RWPE2 (cell line): ENCODE data around the gene C6orf58.
"Not testable (repeated sequence)": the region's sequence is repeated elsewhere in the genome, so short reads cannot be mapped to it uniquely, and the experiment has no call there.

ENCODE experiments used
- ATAC-seq: fragments of 200-7000 bp; cut with Tn5 transposase; 3 replicates; pipeline ENCODE4 v1.9.1; 2021; ENCODE audit warnings: low read depth
- DNase-seq: peaks from one replicate; pipeline ENCODE4 v3.0.0-alpha.2; 2020; ENCODE audit warnings: low spot score
- H3K27ac ChIP-seq: fragments of 450-650 bp; 2 replicates; pipeline ENCODE4 v1.5.1; 2017; ENCODE audit warnings: mild to moderate bottlenecking; ENCODE audit not compliant: poor library complexity, severe bottlenecking
- H3K27me3 ChIP-seq: fragments of 250-450 bp; sonication (Bioruptor Pico); 2 replicates; pipeline ENCODE4 v1.5.1; 2021; ENCODE audit warnings: mild to moderate bottlenecking, moderate library complexity; ENCODE audit not compliant: insufficient read depth, poor library complexity, severe bottlenecking
- H3K36me3 ChIP-seq: fragments of 250-450 bp; sonication (Bioruptor Pico); 2 replicates; pipeline ENCODE4 v1.5.1; 2020; ENCODE audit warnings: low read depth, mild to moderate bottlenecking, moderate library complexity
- H3K4me1 ChIP-seq: fragments of 250-450 bp; sonication (Bioruptor Pico); 2 replicates; pipeline ENCODE4 v1.5.1; 2021; ENCODE audit warnings: mild to moderate bottlenecking, moderate library complexity; ENCODE audit not compliant: insufficient read depth, poor library complexity, severe bottlenecking
- H3K4me3 ChIP-seq: fragments of 250-450 bp; sonication (Bioruptor Pico); 2 replicates; pipeline ENCODE4 v1.5.1; 2021; ENCODE audit warnings: mild to moderate bottlenecking, moderate library complexity; ENCODE audit not compliant: severe bottlenecking
- H3K9me3 ChIP-seq: fragments of 250-450 bp; sonication (Bioruptor Pico); 2 replicates; pipeline ENCODE4 v1.5.1; 2021; ENCODE audit warnings: mild to moderate bottlenecking, moderate library complexity; ENCODE audit not compliant: severe bottlenecking
- TF ChIP-seq, protein P1 (sequence below): fragments of 450-650 bp; IDR thresholded peaks from one replicate; pipeline ENCODE4 v1.5.1; 2017; ENCODE audit warnings: mild to moderate bottlenecking, moderate library complexity; ENCODE audit not compliant: poor library complexity, severe bottlenecking

Gene C6orf58

DNA sequence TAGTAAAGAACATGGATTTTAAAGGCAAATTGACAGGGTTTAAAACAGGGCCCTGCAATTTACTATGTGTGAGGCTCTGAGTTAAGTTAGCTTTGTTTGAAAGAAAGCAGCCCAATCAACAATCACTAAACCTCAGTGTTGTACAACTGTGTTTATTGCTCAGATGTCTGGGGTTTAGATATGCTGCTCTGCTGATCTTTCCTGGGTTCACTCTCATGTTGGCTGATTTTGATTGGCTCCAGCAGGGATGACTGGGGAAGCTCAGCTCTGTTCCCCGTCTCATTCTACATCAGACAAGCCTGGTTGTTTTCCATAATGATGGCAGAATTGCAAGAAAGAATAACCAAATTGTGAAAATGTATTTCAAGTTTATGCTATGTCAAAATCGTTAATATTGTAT, 10.9 kb downstream of the C6orf58 start:
- Histone ChIP-seq H3K4me1 (peaks cover 9% of the 10 kb centered on the region), H3K9me3 (no peaks in the 10 kb centered on the region), H3K36me3 (no peaks in the 10 kb centered on the region), H3K27ac (no peak overlapping the region), H3K27me3 (no peaks in the 10 kb centered on the region), H3K4me3 (no peak overlapping the region)
- no peak for DNase-seq
- TF ChIP-seq, protein P1, sequence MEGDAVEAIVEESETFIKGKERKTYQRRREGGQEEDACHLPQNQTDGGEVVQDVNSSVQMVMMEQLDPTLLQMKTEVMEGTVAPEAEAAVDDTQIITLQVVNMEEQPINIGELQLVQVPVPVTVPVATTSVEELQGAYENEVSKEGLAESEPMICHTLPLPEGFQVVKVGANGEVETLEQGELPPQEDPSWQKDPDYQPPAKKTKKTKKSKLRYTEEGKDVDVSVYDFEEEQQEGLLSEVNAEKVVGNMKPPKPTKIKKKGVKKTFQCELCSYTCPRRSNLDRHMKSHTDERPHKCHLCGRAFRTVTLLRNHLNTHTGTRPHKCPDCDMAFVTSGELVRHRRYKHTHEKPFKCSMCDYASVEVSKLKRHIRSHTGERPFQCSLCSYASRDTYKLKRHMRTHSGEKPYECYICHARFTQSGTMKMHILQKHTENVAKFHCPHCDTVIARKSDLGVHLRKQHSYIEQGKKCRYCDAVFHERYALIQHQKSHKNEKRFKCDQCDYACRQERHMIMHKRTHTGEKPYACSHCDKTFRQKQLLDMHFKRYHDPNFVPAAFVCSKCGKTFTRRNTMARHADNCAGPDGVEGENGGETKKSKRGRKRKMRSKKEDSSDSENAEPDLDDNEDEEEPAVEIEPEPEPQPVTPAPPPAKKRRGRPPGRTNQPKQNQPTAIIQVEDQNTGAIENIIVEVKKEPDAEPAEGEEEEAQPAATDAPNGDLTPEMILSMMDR: no peak
- no peak for ATAC-seq

DNA sequence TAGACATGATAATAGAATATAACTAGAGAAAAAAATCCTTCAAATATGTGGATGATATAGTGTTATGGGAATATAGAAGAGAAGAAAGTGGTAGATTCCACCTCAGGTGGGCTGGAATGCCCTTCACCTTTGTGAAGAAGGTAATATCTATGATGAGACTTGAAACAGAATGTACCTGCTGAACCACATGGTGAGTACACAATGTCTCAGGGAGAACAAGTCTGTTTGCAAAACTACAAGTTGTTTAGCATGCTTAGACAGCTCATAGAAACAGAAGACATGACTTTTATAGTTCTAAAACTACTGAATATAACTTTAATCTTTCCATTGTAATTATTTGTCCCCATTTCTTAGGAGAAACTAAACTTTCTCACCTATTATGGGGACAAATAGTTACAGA, 12.2 kb downstream of the C6orf58 start:
- H3K4me1 ChIP-seq: peaks cover 8% of the 10 kb centered on the region
- H3K4me3 ChIP-seq: no peak overlapping the region
- ATAC-seq: no peak
- no peak for DNase-seq
- no peaks in the 10 kb centered on the region for H3K27me3 ChIP-seq
- TF ChIP-seq, protein P1: no peak
- no peaks in the 10 kb centered on the region for H3K36me3 ChIP-seq
- H3K27ac ChIP-seq: no peak overlapping the region
- no peaks in the 10 kb centered on the region for H3K9me3 ChIP-seq

DNA sequence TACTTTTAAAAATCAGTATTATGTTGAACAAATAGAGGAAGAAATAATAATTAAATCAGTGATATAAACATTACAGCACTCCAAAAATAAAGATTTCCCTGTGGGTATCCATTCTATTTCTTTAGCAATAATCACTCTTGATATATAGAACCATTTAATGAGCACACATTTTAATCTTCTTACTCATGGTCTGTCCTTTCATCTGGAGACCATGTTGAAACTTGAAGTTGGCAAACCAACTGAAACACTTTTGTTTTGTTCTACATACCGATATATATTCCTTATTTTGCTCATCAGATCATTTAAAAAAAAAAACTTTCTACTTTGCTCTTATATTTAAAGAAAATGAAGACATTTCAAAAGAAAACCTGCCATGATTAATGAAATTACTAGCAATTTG, 13.4 kb downstream of the C6orf58 start:
- no peaks in the 10 kb centered on the region for H3K9me3 ChIP-seq
- H3K27ac ChIP-seq: no peak overlapping the region
- H3K36me3 ChIP-seq: no peaks in the 10 kb centered on the region
- peak; percentile 25; the same call in 1 of the 3 replicates for ATAC-seq
- TF ChIP-seq, protein P1: no peak
- no peak for DNase-seq
- H3K4me1 ChIP-seq: peaks cover 8% of the 10 kb centered on the region
- no peaks in the 10 kb centered on the region for H3K27me3 ChIP-seq
- no peak overlapping the region for H3K4me3 ChIP-seq

DNA sequence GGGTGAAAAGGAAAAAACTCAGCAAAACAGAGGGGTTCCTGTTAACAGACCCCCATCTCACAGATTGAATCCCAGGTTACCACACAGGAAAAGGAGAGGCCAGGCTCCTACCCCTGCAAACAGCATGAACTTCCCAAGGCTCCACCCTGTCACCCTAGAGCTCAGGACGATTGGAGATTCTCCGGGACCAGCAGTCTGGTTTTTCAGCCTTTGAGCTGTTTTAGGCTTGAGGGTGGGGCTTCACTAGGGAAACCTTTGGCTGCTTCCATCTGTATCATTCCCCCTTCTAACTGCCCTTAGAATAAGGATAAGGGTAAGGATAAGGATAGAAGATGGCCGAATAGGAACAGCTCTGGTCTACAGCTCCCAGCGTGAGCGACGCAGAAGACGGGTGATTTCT, 16.0 kb downstream of the C6orf58 start:
- TF ChIP-seq, protein P1: no peak
- ATAC-seq: no peak
- no peaks in the 10 kb centered on the region for H3K36me3 ChIP-seq

DNA sequence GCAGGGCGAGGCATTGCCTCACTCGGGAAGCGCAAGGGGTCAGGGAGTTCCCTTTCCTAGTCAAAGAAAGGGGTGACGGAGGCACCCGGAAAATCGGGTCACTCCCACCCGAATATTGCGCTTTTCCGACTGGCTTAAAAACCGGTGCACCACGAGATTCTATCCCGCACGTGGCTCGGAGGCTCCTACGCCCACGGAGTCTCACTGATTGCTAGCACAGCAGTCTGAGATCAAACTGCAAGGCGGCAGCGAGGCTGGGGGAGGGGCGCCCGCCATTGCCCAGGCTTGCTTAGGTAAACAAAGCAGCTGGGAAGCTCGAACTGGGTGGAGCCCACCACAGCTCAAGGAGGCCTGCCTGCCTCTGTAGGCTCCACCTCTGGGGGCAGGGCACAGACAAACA, 16.5 kb downstream of the C6orf58 start:
- not testable (repeated sequence) for DNase-seq, H3K27me3 ChIP-seq, H3K27ac ChIP-seq, H3K36me3 ChIP-seq, H3K4me1 ChIP-seq, ATAC-seq, H3K9me3 ChIP-seq
- peak overlapping the region; percentile 14 for H3K4me3 ChIP-seq

More for the DNA sequence above, 16.0 kb downstream of the C6orf58 start:
- Histone ChIP-seq H3K4me1 (peaks cover 8% of the 10 kb centered on the region), H3K27ac (no peak overlapping the region), H3K4me3 (no peak overlapping the region), H3K9me3 (no peaks in the 10 kb centered on the region), H3K27me3 (no peaks in the 10 kb centered on the region)
- DNase-seq: no peak
